Uterine smooth muscle cell (primary cell): ENCODE measurements around the gene ABCC8. TPM values are rescaled to one million over a fixed set of nuclear protein-coding genes. Genes with fewer than 3 reads are reported as not detected.

Experiments
- total RNA-seq: library from RNA; depleted of rRNA; stranded (reverse); fragments of >200 nt; gene quantifications from 2 replicates; pipeline ENCODE4 v1.2.3, GENCODE V29; 2014

Gene ABCC8
- total RNA-seq = not detected in 2 replicates

DNA sequence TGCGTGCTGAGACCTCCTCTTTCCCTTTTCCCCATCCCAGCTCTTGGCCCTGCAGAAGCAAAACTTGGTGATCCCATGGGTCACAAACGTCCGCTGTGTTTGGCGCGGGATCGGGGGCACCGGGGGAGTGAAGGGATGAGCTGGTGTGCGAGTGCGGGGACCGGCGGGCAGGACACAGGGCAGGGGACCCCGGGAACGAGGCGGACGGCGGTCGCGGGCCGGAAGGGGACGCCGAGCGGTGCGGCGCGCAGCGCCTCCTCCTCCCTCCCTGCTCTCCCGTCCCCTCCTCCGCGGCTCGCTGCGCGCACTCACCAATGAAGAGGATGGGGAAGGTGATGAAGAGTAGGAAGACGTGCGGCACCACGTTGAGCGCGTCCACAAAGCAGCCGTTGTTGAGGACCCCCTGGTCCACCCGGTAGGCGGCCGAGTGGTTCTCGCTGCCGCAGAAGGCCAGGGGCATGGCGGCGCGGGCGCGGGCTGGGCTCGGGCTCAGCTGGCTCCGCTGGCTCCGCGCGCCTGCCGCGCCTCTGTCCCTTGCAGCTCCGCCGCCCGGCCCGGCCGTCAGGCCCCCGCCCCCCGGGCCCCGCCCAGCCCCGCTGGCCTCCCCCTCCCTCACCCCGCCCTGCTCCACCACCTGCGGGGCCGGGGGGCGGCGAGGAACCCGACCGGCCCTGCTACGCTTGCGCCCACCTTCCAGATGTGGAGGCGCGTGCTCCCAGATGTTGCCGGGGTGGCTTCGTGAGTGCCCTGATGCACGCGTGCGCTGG is at the start of gene ABCC8:
Gene ABCC8, minus strand, starts transcription at position 529 of the 767 bp plus-strand sequence. Its CDS starts 69 bp downstream, at position 460.

DNA sequence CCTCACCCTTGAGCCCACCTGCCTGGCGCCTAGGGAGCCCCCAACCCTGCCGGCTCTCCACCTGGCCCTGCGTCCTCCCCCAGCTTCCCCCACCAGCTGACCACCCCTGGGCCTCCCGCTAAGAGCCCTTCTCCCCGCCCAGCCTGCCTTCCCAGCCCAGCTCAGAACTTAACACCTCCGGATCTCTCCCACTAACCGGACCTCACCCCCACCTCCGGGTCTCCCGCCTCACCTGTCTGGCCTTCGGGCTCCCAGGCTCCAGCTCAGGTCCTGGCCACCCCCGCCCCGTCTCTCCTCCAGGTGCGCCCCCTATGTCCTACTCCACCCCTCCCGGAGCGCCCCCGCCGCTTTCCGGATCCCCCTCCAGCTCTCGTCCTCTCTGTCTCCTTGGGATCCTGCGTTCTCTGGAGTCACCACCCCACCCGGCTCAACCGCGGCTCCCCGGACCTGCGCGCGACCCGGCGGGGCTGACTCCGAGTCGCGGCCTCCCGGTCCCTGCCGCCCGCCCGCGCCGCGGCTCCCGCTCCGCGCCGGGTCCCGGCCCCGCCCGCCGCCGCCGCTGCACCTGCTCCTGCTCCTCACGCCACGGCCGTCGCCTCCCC is 87.9 kb downstream of the ABCC8 start, which contains the start of gene KCNJ11:
Gene KCNJ11, minus strand, starts transcription at position 51 of the 602 bp plus-strand sequence. CDS start 568 bp downstream, outside the sequence.

DNA sequence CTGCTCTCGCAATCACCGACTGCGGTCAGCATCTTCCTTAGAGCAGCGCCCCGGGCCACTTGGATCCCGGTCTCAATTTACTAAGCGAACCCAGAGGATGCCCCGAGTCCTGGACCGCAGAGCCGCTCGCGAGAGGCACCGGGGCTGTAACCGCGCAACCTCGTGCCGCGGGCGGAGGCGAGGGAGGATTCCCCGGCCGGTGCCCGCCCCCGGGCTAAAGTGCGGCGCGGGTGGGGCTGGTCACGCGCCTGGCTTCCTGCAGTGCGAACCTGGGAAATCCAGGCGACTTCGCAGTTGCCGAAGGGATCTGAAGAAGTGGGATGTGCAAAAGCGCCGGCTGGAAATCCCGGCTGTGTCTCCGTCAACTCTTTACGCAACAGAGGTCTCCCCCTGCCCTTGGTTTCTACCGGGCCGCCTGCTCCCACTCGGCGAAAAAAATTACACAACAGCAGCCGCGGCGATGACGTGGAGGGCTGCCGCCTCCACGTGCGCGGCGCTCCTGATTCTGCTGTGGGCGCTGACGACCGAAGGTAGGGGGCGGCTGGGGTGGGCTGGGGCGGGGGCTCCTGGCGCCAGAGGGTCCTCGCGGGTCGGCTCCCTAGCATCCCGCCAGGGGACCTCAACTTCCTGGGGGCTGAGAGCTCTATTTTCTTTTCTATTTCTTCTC is 125.0 kb downstream of the ABCC8 start, which contains the start of gene NCR3LG1:
Gene NCR3LG1, plus strand, starts transcription at position 291 of the 667 bp plus-strand sequence. Its CDS starts 170 bp downstream, at position 461.

Other genes starting within 250 kb of the ABCC8 start
- 135 and 208 TPM in 2 replicates for gene NUCB2, start 200.1 kb downstream of the ABCC8 start, total RNA-seq
- gene NCR3LG1, start 125.0 kb downstream of the ABCC8 start, total RNA-seq = 9.5 and 9.7 TPM in 2 replicates
- gene KCNJ11, start 88.2 kb downstream of the ABCC8 start, total RNA-seq = not detected in 2 replicates
- gene USH1C, start 67.6 kb upstream of the ABCC8 start, total RNA-seq = not detected in 2 replicates
- gene OTOG, start 70.4 kb upstream of the ABCC8 start, total RNA-seq = not detected in 2 replicates
- 0.12 TPM in 1 of 2 replicates, not detected in the other for gene MYOD1, start 242.7 kb upstream of the ABCC8 start, total RNA-seq